HG03175 (cell line): ENCODE results near the gene LYPD6B.

ENCODE experiments used
- ATAC-seq: cut with Tn5 transposase; IDR thresholded peaks from one replicate; pipeline ENCODE4 v1.9.1; 2021; ENCODE audit warnings: mild to moderate bottlenecking, moderate library complexity; ENCODE audit not compliant: unreplicated experiment

The LYPD6B gene

GRCh38 chr2:149038442-149039212 is at the start of gene LYPD6B:
TSS of gene LYPD6B (plus strand) at chr2:149038699. CDS start at chr2:149130949, 92,250 bp downstream.
- ATAC-seq, result peak; percentile 71

GRCh38 chr2:148989882-148990493 is 48.5 kb upstream of the LYPD6B start:
- peak; percentile 91 for ATAC-seq

GRCh38 chr2:148990968-148991367 is 47.5 kb upstream of the LYPD6B start:
- no peak for ATAC-seq

- ATAC-seq, result no peak
Observed at GRCh38 chr2:148992448-148992847, 46.1 kb upstream of the LYPD6B start.

- ATAC-seq, result no peak
Observed at GRCh38 chr2:148993351-148993750, 45.1 kb upstream of the LYPD6B start.

GRCh38 chr2:148994341-148994740 is 44.2 kb upstream of the LYPD6B start:
- no peak for ATAC-seq

GRCh38 chr2:148996805-148997204 is 41.7 kb upstream of the LYPD6B start:
- ATAC-seq, result no peak

- ATAC-seq, result no peak
Observed at GRCh38 chr2:148998165-148998830, 40.2 kb upstream of the LYPD6B start.

- ATAC-seq, result no peak
Observed at GRCh38 chr2:148998831-148999200, 39.7 kb upstream of the LYPD6B start.

GRCh38 chr2:148999451-148999921 is 39.0 kb upstream of the LYPD6B start:
- ATAC-seq, result no peak

- no peak for ATAC-seq
Observed at GRCh38 chr2:149000158-149000938, 38.2 kb upstream of the LYPD6B start.

- ATAC-seq, result no peak
Observed at GRCh38 chr2:149001496-149001895, 37.0 kb upstream of the LYPD6B start.

- ATAC-seq, result no peak
Observed at GRCh38 chr2:149002378-149002890, 36.1 kb upstream of the LYPD6B start.

GRCh38 chr2:149002891-149003740 is 35.4 kb upstream of the LYPD6B start:
- ATAC-seq, result no peak

GRCh38 chr2:149004836-149005235 is 33.7 kb upstream of the LYPD6B start:
- no peak for ATAC-seq

GRCh38 chr2:149005471-149006077 is 32.9 kb upstream of the LYPD6B start:
- ATAC-seq, result no peak

GRCh38 chr2:149006883-149007543 is 31.5 kb upstream of the LYPD6B start:
- no peak for ATAC-seq

- ATAC-seq, result no peak
Observed at GRCh38 chr2:149008381-149008780, 30.1 kb upstream of the LYPD6B start.
